ENCODE data around the gene PRRC1. TPM values are rescaled to one million over a fixed set of nuclear protein-coding genes. Genes with fewer than 3 reads are reported as not detected.

PRRC1 gene
- total RNA-seq, 4 donors from 2014 or later: 30.2 to 58.4 (median 44.9) TPM

DNA sequence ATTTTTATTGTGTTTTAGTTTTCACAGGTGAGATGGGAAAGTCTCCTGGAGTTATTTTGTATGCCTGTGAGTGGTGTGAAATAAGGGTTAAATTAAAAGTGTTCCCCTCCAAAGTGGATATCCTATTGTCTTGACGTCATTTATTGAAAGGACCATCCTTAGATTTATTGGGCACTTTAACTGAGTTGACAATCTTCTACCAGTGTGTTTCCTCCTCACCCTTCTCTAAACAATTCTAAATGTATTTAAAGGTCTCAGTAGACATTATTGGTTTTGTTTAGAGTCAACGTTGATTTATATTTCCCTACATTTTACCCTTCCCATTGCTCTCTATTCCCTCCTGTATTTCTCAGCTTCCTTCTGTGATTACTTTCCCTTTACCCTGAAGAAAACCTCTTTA lies 40.8 kb downstream of the PRRC1 start:
- no peak for DNase-seq (ENCODE audit: low spot score in 2 of 2)
- TF ChIP-seq POLR2A (IDR thresholded peaks at IDR 0.05): no peak
- TF ChIP-seq, protein P1, sequence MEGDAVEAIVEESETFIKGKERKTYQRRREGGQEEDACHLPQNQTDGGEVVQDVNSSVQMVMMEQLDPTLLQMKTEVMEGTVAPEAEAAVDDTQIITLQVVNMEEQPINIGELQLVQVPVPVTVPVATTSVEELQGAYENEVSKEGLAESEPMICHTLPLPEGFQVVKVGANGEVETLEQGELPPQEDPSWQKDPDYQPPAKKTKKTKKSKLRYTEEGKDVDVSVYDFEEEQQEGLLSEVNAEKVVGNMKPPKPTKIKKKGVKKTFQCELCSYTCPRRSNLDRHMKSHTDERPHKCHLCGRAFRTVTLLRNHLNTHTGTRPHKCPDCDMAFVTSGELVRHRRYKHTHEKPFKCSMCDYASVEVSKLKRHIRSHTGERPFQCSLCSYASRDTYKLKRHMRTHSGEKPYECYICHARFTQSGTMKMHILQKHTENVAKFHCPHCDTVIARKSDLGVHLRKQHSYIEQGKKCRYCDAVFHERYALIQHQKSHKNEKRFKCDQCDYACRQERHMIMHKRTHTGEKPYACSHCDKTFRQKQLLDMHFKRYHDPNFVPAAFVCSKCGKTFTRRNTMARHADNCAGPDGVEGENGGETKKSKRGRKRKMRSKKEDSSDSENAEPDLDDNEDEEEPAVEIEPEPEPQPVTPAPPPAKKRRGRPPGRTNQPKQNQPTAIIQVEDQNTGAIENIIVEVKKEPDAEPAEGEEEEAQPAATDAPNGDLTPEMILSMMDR (IDR thresholded peaks at IDR 0.05): no peak
- H3K4me3 ChIP-seq (ENCODE audit: low read depth, poor library complexity, severe bottlenecking): no peak overlapping the region
- WGBS, 2 donors: 42 to 84% methylated on average over 2 of the region's 2 CpGs
- intact Hi-C loops (cut with DNase I; ENCODE audit: low total_unique reads): no loop called here

DNA sequence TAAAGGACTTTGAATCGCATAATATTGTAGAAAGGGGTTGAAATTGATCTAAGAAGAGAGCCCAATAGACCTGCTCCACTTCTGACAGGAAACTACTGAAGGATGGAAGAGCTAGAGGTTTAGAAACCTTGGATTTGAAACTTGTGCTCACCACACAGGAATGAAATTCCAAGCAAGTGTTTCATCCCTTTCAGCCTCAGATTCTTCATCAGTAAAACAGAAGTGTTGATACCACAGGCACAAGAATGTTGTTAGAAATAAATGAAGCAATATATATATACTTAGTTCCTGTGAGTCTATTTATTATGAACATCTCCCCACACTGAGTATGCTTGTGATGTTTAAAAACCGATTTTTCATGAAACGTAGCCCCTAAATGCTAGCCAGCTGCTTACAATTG lies 43.8 kb downstream of the PRRC1 start:
- 66 to 89% methylated on average over 3 of the region's 3 CpGs for WGBS, 2 donors
- TF ChIP-seq, protein P1 (IDR thresholded peaks at IDR 0.05): no peak
- no peak for TF ChIP-seq POLR2A (IDR thresholded peaks at IDR 0.05)
- no peak overlapping the region for H3K4me3 ChIP-seq (ENCODE audit: low read depth, poor library complexity, severe bottlenecking)
- intact Hi-C loops (cut with DNase I; ENCODE audit: low total_unique reads): no loop called here
- no peak for DNase-seq (ENCODE audit: low spot score in 2 of 2)

DNA sequence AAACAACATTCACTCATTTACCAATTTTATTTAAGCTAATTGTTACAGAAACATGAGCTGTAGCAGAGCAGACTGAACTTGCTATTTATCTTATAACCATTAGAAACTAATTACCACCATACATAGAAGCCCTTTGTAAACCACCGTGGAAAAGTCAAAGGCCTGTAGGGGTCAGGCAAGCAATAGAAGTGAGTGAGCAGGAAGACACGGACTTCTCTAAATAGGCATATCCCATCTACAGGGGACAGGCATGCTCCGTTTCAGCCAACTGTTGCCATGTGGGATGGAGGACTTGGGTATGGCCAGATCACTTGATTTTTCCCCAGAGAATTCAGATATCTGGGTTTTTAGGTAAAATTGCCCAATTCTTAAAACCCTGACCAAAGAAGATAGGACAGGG lies 44.8 kb downstream of the PRRC1 start:
- 37 to 45% methylated on average over 3 of the region's 3 CpGs for WGBS, 2 donors
- intact Hi-C loops (cut with DNase I; ENCODE audit: low total_unique reads): no loop called here
- no peak for DNase-seq (ENCODE audit: low spot score in 2 of 2)
- no peak overlapping the region for H3K4me3 ChIP-seq (ENCODE audit: low read depth, poor library complexity, severe bottlenecking)
- TF ChIP-seq, protein P1 (IDR thresholded peaks at IDR 0.05): no peak
- TF ChIP-seq POLR2A (IDR thresholded peaks at IDR 0.05): no peak

DNA sequence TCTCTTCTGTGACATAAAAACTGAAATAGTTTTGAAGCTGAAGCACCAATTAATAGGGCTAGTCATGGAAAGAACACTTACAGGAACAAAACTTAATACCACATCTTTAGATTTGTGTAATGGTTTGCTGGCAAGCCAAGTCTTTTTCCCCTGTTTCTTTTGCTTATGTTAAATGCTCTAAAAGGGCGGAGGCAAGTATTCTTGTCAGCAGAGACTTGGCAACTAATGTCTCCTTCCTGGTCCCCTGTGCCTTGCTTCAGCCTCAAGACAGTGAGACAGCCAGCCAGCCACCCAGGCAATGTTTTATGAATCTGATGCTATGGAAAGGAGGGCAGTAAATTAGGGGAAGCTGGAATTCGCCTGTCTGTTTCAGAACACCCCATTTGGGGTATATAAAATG lies 45.7 kb downstream of the PRRC1 start:
- H3K4me3 ChIP-seq (ENCODE audit: low read depth, poor library complexity, severe bottlenecking): no peak overlapping the region
- 62 to 66% methylated on average over 2 of the region's 2 CpGs for WGBS, 2 donors
- intact Hi-C loops (cut with DNase I; ENCODE audit: low total_unique reads): no loop called here
- TF ChIP-seq POLR2A (IDR thresholded peaks at IDR 0.05): no peak
- TF ChIP-seq, protein P1 (IDR thresholded peaks at IDR 0.05): no peak
- DNase-seq (ENCODE audit: low spot score in 2 of 2): no peak

DNA sequence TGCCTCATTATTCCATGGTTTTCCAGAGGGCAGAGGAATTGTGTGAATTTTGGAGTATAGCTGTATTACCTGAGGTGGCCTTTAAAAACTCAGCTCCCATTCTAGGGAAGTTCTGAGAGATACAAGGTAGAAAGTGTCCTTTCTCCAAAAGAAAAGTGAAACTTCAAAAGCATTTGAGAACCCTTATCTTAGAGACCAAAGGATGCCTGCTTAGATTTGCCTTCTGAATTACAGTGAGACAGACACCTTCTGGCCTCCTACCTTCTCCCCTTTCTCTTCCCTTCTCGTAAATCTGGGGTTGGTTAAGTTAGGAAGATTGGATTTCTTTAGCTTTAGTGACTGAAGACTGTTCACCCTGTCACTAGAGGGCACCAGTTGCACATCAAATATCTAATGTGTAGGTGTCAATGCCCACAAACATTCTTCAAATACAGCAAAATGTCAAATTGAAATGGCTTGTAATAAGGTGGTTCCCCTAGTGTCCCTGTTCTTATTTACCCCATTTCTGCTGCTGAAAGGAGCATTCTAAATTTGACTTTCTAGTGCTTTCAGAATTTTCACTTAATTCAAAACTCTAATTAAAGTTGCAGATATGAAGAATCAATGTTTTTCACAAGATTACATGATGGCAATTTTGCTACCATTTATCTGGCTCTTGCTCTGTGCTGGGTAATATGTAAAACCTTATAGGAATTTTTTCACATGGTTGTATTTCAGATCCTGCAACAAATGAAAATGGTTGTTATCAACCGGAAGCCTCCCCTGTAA lies 46.7 kb downstream of the PRRC1 start:
- intact Hi-C loops (cut with DNase I; ENCODE audit: low total_unique reads): no loop called here
- peak in 1 of 2 donors; percentile 23 for DNase-seq (ENCODE audit: low spot score in 2 of 2)
- no peak overlapping the region for H3K4me3 ChIP-seq (ENCODE audit: low read depth, poor library complexity, severe bottlenecking)
- 61 to 69% methylated on average over 2 of the region's 2 CpGs for WGBS, 2 donors
- no peak for TF ChIP-seq POLR2A (IDR thresholded peaks at IDR 0.05)
- TF ChIP-seq, protein P1 (IDR thresholded peaks at IDR 0.05): peak in 1 of 3 donors; percentile 21
